Stomach (tissue), 9 donors: ENCODE measurements around the gene KRT5. TPM values are rescaled to one million over a fixed set of nuclear protein-coding genes. Genes with fewer than 3 reads are reported as not detected.

Experiments used
- DNase-seq, 2 donors: peaks; one replicate each; pipeline versions ENCODE4 v3.0.0 to v3.0.0-alpha.2; 2013 to 2019
- H3K27ac ChIP-seq, 5 donors: fragments of 200-600 bp in 4 of 5; sonication (generic) in 4 of 5; one replicate each; pipeline ENCODE4 v1.5.1; 2013 to 2019; ENCODE audit warnings: mild to moderate bottlenecking in 1 of 5, moderate library complexity in 1 of 5
- H3K27me3 ChIP-seq, 3 donors: fragments of 200-600 bp; sonication (generic); one replicate each; pipeline ENCODE4 v1.5.1; 2017 to 2019; ENCODE audit warnings: mixed run types in 1 of 3
- H3K36me3 ChIP-seq, 4 donors: fragments of 200-600 bp; sonication (generic); 1 replicate in 3 of 4; 2 replicates in 1 of 4; pipeline ENCODE4 v1.5.1; 2016 to 2019
- H3K4me1 ChIP-seq, 4 donors: fragments of 200-600 bp; sonication (generic); one replicate each; pipeline ENCODE4 v1.5.1; 2016 to 2019
- H3K4me3 ChIP-seq, 4 donors: fragments of 200-600 bp; sonication (generic) in 3 of 4; one replicate each; pipeline ENCODE4 v1.5.1; 2016 to 2019; ENCODE audit warnings: mild to moderate bottlenecking in 1 of 4
- H3K9me3 ChIP-seq, 4 donors: fragments of 200-600 bp; sonication (generic); one replicate each; pipeline ENCODE4 v1.5.1; 2016 to 2019
- EP300 ChIP-seq: sonication (generic); formaldehyde crosslinking; IDR thresholded peaks from one replicate; pipeline ENCODE4 v1.6.1; 2017; ENCODE audit warnings: antibody characterized with exemption
- POLR2A ChIP-seq, 4 donors: fragments of 450-650 bp; IDR thresholded peaks; one replicate each; pipeline ENCODE4 v1.6.1; 2016; ENCODE audit warnings: antibody characterized with exemption in 4 of 4, control low read depth in 2 of 4, mild to moderate bottlenecking in 1 of 4, moderate library complexity in 1 of 4
- POLR2AphosphoS5 ChIP-seq, 3 donors: sonication (generic); formaldehyde crosslinking; IDR thresholded peaks; one replicate each; pipeline ENCODE4 v1.6.1; 2016; ENCODE audit warnings: antibody characterized with exemption in 3 of 3
- WGBS, 5 donors: extraction: QIAGEN DNeasy Blood & Tissue Kit in 3 of 5; methylation state at CpG; one replicate each; pipeline versions ENCODE4 v1.1.5 to v1.1.7; 2013 to 2018; 5-methylcytosine and 5-hydroxymethylcytosine counted together
- intact Hi-C: fragments of 100-400 bp; cut with DNase I; formaldehyde crosslinking; loops from one replicate; pipeline ENCODE4 v1.15.1; 2023; ENCODE audit warnings: low total_unique reads
- polyA plus RNA-seq, 3 donors: library from polyadenylated mRNA; stranded (reverse); fragments of 200-250 nt; gene quantifications; one replicate each; pipeline ENCODE4 v1.2.3, GENCODE V29; 2013
- total RNA-seq, 5 donors: library from RNA; depleted of rRNA; stranded (reverse); fragments of >200 nt; gene quantifications; one replicate each; pipeline versions ENCODE4 v1.1.0 to v1.2.3, GENCODE V29; 2014 to 2016
- TF ChIP-seq, protein P1 (sequence below), 7 experiments: fragments of 450-650 bp in 4 of 7; fragments of 200-600 bp in 3 of 7; sonication (generic) in 3 of 7; IDR thresholded peaks; one replicate each; pipeline ENCODE4 v1.5.1; 2016 to 2019; ENCODE audit warnings: antibody characterized with exemption in 7 of 7, control low read depth in 2 of 7, mild to moderate bottlenecking in 1 of 7
- donor health status: healthy with polysubstance abuse.
- donor health status: Bipolar disorder and iron deficiency.
- donor health status: healthy.

KRT5 gene
- total and polyA plus RNA-seq, 8 donors, result 0.89 to 2,165 (median 9.6) TPM; not detected in 4

DNA sequence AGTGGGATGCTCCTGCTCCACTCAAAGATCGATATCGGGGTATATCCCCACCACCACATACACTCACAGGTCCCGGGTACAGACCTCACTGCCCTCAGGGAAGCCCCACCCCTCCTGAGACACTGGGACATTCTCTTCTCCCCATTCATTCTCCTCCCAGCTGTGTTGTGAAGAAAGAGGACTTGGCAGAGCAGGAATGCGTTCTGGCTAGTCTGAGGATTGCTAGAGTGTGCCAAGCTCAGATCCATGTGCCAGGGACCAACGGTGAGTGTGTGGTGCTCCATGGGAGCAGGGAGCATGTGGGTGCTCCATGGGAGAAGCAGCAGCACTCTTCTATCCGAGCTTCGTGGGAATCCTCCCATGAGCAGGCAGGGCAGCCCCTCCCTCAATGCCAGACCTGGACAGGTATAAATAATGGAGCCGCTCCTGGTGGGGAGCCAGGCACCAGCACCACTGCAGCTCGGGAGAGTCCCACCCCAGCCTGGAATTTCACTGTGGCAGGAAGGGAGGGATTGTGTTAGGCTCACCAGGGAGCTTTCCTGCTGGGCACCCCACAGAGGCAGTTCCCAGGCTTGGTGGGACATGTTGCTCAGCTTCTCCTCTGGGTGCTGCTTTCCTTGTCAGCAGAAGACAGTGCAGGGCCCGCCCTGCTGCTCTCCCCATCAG is 2.3 kb upstream of the KRT5 start:
- peak in 1 of 2 donors; percentile 37 for DNase-seq
- 35 to 57% (median 45%) methylated on average over 6 to 10 of the region's 10 CpGs for WGBS, 5 donors
- H3K4me3 ChIP-seq, result no peak overlapping the region
- H3K4me1 ChIP-seq, result peaks cover 0 to 9% (median 3%) of the 10 kb centered on the region in 4 donors
- H3K36me3 ChIP-seq, result no peaks in the 10 kb centered on the region
- intact Hi-C loops, result no loop called here
- H3K27ac ChIP-seq, result no peak overlapping the region
- no peaks in the 10 kb centered on the region for H3K9me3 ChIP-seq
- H3K27me3 ChIP-seq, result peaks cover 0 to 28% (median 0%) of the 10 kb centered on the region in 3 donors
- TF ChIP-seq POLR2AphosphoS5 (IDR thresholded peaks at IDR 0.05), result no peak
- TF ChIP-seq, protein P1, sequence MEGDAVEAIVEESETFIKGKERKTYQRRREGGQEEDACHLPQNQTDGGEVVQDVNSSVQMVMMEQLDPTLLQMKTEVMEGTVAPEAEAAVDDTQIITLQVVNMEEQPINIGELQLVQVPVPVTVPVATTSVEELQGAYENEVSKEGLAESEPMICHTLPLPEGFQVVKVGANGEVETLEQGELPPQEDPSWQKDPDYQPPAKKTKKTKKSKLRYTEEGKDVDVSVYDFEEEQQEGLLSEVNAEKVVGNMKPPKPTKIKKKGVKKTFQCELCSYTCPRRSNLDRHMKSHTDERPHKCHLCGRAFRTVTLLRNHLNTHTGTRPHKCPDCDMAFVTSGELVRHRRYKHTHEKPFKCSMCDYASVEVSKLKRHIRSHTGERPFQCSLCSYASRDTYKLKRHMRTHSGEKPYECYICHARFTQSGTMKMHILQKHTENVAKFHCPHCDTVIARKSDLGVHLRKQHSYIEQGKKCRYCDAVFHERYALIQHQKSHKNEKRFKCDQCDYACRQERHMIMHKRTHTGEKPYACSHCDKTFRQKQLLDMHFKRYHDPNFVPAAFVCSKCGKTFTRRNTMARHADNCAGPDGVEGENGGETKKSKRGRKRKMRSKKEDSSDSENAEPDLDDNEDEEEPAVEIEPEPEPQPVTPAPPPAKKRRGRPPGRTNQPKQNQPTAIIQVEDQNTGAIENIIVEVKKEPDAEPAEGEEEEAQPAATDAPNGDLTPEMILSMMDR (IDR thresholded peaks at IDR 0.05), result no peak
- no peak for TF ChIP-seq POLR2A (IDR thresholded peaks at IDR 0.05)
- no peak for TF ChIP-seq EP300

DNA sequence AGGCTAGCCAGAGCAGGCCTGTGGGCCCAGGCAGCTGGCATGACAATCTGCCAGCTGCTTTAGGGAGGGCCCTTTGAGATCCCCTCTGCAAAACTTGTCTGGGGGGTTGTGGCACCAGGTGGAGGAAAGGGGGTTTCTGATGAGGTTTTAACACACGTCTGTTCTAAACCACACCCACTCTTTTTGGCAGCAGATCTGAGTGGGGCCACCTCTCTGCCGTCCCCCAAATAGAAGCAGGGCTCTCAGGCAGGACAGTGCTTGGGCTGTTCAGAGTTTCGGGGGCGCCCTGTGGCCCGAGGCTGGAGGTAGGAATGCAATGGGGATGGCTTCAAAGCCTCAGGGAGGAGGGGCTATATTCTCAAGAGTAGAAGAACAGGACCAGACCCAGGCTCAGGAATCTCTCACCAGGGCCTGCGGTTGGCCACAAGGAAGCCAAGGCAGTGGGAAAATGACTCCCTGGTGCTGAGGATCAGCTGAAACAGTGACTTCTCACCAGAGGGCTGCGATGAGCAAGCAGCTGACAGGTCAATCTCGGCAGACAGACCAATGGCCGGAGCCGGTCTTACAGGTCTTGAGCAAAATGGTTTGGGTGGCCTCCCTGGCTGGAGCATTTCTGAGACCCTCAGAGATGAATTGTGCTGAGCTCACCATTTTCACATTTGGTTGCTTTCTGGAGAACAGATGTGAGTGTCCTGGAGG is 1.5 kb upstream of the KRT5 start:
- no peaks in the 10 kb centered on the region for H3K9me3 ChIP-seq
- TF ChIP-seq, protein P1 (IDR thresholded peaks at IDR 0.05), result no peak
- TF ChIP-seq POLR2AphosphoS5 (IDR thresholded peaks at IDR 0.05), result no peak
- no peak for TF ChIP-seq EP300
- TF ChIP-seq POLR2A (IDR thresholded peaks at IDR 0.05), result no peak
- H3K27me3 ChIP-seq, result peaks cover 0 to 28% (median 0%) of the 10 kb centered on the region in 3 donors
- DNase-seq, result no peak
- no peak overlapping the region for H3K27ac ChIP-seq
- peaks cover 0 to 9% (median 3%) of the 10 kb centered on the region in 4 donors for H3K4me1 ChIP-seq
- H3K4me3 ChIP-seq, result no peak overlapping the region
- WGBS, 5 donors, result 66 to 83% (median 76%) methylated on average over 9 to 10 of the region's 10 CpGs
- intact Hi-C loops, result no loop called here
- H3K36me3 ChIP-seq, result no peaks in the 10 kb centered on the region

DNA sequence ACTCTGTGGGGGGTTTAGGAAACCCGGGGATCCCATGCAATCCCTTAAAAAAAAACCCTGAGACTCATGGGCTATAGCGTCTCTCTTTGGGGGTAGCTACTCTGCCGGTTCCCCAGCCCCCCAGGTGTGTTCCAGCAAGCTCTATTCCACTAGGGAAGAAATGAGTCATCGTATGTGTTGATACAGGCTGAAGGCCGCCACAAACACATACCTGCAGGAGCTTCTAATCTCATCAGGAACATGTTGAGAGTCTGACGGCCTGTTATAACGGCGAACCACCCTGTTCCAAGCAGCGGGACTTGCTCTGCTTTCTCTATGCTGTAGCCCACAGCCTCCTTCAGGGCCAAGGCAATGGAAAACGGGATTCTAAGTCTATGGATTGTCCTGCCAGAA is 977 bp upstream of the KRT5 start:
- TF ChIP-seq POLR2A (IDR thresholded peaks at IDR 0.05), result no peak
- TF ChIP-seq POLR2AphosphoS5 (IDR thresholded peaks at IDR 0.05), result peak in 1 of 3 donors; percentile 21
- TF ChIP-seq, protein P1 (IDR thresholded peaks at IDR 0.05), result no peak
- no peaks in the 10 kb centered on the region for H3K36me3 ChIP-seq
- H3K27ac ChIP-seq, result no peak overlapping the region
- H3K4me3 ChIP-seq, result no peak overlapping the region
- peaks cover 0 to 28% (median 0%) of the 10 kb centered on the region in 3 donors for H3K27me3 ChIP-seq
- no peaks in the 10 kb centered on the region for H3K9me3 ChIP-seq
- WGBS, 5 donors, result 27 to 61% (median 48%) methylated on average over 10 of the region's 10 CpGs
- peaks cover 0 to 11% (median 3%) of the 10 kb centered on the region in 4 donors for H3K4me1 ChIP-seq
- peak; percentile 38 to 74 for DNase-seq
- intact Hi-C loops, result no loop called here

DNA sequence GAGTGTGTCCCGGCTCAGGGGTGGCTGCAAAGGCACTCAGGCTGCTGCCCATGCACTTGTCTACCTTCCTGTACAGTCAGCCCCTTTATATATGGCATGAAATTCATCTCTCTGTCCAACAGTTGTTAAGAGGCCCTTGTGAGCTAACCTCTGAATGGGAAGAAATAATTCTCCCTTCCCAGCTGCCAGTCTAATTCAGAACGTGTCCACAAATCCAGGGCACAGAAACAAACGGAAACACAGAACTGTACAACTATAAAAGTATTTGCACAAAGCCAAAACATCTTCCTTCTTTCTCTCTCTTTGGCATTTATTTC is 849 bp downstream of the KRT5 start:
- Histone ChIP-seq H3K9me3 (no peaks in the 10 kb centered on the region), H3K27ac (no peak overlapping the region), H3K4me3 (no peak overlapping the region), H3K36me3 (no peaks in the 10 kb centered on the region), H3K4me1 (peaks cover 0 to 22% (median 3%) of the 10 kb centered on the region in 4 donors), H3K27me3 (peaks cover 0 to 28% (median 0%) of the 10 kb centered on the region in 3 donors)
- 72 to 88% (median 79%) methylated on average over 3 of the region's 3 CpGs for WGBS, 5 donors
- DNase-seq, result no peak
- TF ChIP-seq, protein P1 (IDR thresholded peaks at IDR 0.05), result no peak
- TF ChIP-seq POLR2AphosphoS5 (IDR thresholded peaks at IDR 0.05) (no peak), POLR2A (IDR thresholded peaks at IDR 0.05) (no peak), EP300 (no peak)
- intact Hi-C loops, result no loop called here
